Measurements from ENCODE around the gene ASIC1.

GRCh38 chr12:50085615-50086072, 28.2 kb downstream of the ASIC1 start:
- no peak for TF ChIP-seq MXI1 (IDR thresholded peaks at IDR 0.05; ENCODE audit: borderline replicate concordance, low read depth, low read length)
- no peak for TF ChIP-seq CTCF (conservative IDR thresholded peaks at IDR 0.05; ENCODE audit: low read depth, low read length)
- no peak for TF ChIP-seq POLR2A (IDR thresholded peaks at IDR 0.05; ENCODE audit: low read depth, low read length)
- TF ChIP-seq RFX5 (IDR thresholded peaks at IDR 0.05; ENCODE audit: low read depth, low read length) = no peak
- no peak for TF ChIP-seq ELK1 (IDR thresholded peaks at IDR 0.05; ENCODE audit: borderline replicate concordance, low read depth, low read length)
- TF ChIP-seq FOS (IDR thresholded peaks at IDR 0.05; ENCODE audit: low read depth, low read length) = no peak

All from IMR-90 (cell line).